DMS153 treated with DMSO at 0.1 percent for 48 hours (cell line): ENCODE measurements around the gene PTH2R.
A peak's percentile ranks its signal among the peaks of the same experiment; 100 is the strongest.
"Not testable (repeated sequence)": the region's sequence is repeated elsewhere in the genome, so short reads cannot be mapped to it uniquely, and the experiment has no call there.

Source experiments
- DNase-seq: peaks from one replicate; lab custom pipeline; 2025; ENCODE audit not compliant: unreplicated experiment; lab: John Stamatoyannopoulos, UW

Gene PTH2R

GRCh38 chr2:208389940-208390339, 16.7 kb upstream of the PTH2R start:
- no peak for DNase-seq

- no peak for DNase-seq
Observed at GRCh38 chr2:208392300-208392699, 14.3 kb upstream of the PTH2R start.

GRCh38 chr2:208396796-208397195, 9.8 kb upstream of the PTH2R start:
- not testable (repeated sequence) for DNase-seq

- no peak for DNase-seq
Observed at GRCh38 chr2:208399201-208399600, 7.4 kb upstream of the PTH2R start.

- peak; percentile 62 for DNase-seq
Observed at GRCh38 chr2:208407667-208408066, 1.1 kb downstream of the PTH2R start.

DNA sequence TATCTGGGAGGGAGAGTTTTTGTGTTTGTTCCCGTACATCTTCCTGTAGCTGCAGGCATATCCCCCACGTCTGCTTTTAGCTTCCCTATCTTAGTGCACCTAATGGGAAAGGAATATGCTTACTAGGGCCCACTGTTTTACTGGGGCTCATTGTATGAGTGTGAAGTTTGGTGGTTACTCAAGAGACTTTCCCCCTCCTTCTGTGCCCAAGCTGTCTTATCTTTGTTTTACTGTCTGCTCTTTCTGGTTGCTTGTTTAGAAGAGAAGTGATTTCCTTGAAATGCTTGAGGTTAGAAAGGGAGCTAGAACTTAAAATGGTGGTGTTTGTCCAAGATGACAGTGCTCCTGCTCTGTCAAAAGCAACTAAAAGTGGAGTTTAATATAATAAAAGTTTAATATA, 7.3 kb downstream of the PTH2R start:
- DNase-seq: no peak

- no peak for DNase-seq
Observed at GRCh38 chr2:208415255-208415654, 8.7 kb downstream of the PTH2R start.

DNA sequence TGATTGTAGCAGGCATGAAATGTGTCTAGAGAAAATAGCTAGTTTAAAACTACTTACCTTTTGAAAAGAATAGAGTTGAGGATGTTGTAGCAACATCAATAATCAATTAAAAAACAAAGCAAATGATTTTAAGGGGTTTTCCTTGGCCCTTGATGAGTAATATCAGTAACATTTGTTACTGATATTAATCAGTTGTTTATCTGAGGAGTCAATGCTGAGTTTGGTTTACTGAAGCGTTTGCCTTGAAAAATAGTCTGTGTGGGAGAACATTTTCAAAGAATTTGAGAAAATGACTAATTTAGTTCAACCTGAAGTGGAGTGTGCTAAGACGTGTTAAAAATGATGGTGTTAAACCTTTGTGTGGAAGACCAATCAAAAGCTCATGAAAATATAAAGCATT, 9.3 kb downstream of the PTH2R start:
- DNase-seq: no peak

DNA sequence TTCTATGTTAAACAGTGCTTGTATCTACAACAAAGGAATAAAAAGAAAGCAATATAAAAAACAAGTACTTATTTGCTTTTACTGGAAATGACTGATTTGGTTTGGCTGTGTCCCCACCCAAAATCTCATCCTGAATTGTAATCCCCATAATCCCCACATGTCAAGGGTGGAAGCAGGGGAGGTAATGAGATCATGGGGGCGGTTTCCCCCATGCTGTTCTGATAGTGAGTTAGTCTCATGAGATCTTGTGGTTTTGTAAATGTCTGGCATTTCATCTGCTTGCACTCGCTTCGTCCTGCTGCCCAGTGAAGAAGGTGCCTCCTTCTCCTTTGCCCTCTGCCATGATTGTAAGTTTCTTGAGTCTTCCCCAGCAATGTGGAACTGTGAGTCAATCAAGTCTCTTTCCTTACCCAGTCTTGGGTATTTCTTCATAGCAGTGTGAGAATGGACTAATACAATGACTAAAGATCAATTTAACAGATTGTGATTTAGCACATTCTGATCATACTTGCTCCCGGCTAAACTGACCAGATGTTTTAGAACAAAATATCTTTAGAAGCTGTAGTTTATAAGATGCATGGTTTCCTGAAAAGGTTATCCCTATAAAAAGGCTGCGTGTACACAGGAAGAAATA, 19.9 kb downstream of the PTH2R start:
- DNase-seq: no peak

DNA sequence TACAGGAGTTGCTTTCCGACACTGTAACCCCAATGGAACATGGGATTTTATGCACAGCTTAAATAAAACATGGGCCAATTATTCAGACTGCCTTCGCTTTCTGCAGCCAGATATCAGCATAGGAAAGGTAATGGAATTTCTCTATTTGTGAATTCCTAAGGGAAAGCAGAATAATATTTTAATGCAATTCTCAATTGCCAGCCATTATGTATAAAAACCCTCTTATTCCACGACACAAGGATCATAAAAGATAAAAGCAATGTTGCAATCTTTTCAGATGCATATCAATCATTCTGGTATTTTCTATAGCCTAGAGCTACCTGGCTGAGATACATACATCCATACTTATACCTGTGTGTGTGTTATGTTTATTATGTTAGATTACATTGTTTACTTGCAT, 31.2 kb downstream of the PTH2R start:
- DNase-seq: no peak

DNA sequence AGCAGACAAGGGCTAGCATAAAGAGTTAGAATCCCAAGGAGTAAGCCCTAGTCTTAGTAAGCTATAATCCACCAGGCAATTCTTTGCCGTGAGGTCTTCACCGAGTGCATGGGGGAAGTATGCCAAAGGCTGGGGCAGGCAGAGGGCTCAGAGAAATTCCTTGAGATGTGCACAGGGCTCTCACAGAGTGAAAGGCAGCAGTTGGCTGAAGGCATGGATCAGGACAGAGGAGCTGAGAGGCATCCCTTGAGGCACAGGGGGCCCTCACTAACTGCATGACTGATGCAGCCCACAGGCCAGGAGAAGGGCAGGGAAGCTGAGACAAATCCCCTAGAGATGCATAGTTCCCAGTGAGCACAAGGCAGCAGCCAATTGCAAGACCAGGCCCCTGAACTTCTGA, 34.1 kb downstream of the PTH2R start:
- no peak for DNase-seq

DNA sequence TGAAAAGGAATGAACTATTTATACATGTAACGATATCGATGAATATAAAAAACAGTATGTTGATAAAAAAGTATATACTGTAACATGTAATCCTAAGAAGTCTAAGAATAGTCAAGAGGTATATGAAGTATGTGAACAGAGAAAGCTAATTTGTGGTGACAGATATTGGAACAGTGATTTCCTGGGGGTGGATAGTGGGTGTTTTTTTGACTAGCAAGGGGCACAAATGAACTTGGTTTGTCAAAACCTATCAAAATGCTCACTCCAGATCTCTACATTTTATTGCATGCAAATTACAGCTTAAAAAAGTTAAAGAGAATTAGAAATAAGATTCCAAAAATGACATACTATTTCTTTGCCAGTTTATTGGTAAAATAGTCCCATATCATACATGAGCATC, 35.4 kb downstream of the PTH2R start:
- DNase-seq: no peak

GRCh38 chr2:208447447-208447846, 40.9 kb downstream of the PTH2R start:
- DNase-seq: not testable (repeated sequence)

- no peak for DNase-seq
Observed at GRCh38 chr2:208451061-208451460, 44.5 kb downstream of the PTH2R start.

GRCh38 chr2:208454861-208455260, 48.3 kb downstream of the PTH2R start:
- no peak for DNase-seq

- no peak for DNase-seq
Observed at GRCh38 chr2:208463721-208464120, 57.1 kb downstream of the PTH2R start.

DNA sequence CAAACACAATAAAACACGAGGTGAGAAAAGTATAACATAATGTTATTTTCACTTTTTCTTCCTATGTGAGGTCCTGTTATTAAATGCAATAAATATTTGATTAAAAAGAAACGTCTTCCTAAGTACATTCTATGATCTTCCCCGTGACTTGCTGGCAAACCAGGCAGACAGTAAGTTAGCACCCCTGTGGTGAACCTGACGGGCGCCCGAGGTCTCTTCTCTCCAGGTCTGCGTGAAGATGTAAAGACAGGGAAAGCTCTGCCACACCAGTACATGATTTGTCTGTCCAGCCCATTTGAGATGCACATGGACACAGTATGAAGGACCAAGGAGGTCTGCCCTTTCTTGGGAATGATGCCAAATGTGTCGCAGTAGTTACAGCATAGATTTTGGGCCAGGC, 57.6 kb downstream of the PTH2R start:
- no peak for DNase-seq

- DNase-seq: peak; percentile 60
Observed at GRCh38 chr2:208466151-208466919, 59.7 kb downstream of the PTH2R start.

GRCh38 chr2:208466920-208467298, 60.3 kb downstream of the PTH2R start:
- no peak for DNase-seq

DNA sequence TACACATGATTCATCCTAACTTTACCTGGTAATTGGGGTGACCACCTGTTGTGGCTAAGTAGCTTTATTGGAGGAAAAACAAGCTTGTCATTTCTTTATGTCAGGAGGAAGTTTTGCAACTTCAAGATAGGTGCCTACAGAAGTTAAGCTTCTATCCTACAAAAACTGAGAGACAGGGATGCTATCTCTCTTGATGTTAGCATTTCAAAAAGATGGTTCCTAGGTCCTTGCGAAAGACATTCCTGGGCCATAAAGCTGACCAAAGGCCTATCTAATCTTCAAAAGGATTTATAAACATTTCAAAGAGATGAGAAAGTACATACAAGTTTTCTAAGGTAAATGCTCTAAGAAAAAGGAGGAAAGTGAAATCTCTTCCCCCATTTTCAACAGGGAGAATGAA, 61.0 kb downstream of the PTH2R start:
- no peak for DNase-seq

- DNase-seq: no peak
Observed at GRCh38 chr2:208477741-208478140, 71.1 kb downstream of the PTH2R start.

GRCh38 chr2:208479342-208479741, 72.8 kb downstream of the PTH2R start:
- DNase-seq: no peak

- not testable (repeated sequence) for DNase-seq
Observed at GRCh38 chr2:208481945-208482344, 75.4 kb downstream of the PTH2R start.
